ENCODE data around the gene CADM2.

CADM2 gene

GRCh38 chr3:85851071-85851470, 892.3 kb downstream of the CADM2 start:
- H3K27ac ChIP-seq = no peak overlapping the region
- TF ChIP-seq ZFX (IDR thresholded peaks at IDR 0.05; ENCODE audit: borderline replicate concordance) = no peak
- TF ChIP-seq CTCF (IDR thresholded peaks at IDR 0.05) = no peak

GRCh38 chr3:85853805-85854204, 895.0 kb downstream of the CADM2 start:
- TF ChIP-seq CTCF (IDR thresholded peaks at IDR 0.05) (no peak), ZFX (IDR thresholded peaks at IDR 0.05; ENCODE audit: borderline replicate concordance) (no peak)
- no peak overlapping the region for H3K27ac ChIP-seq

- TF ChIP-seq CTCF (IDR thresholded peaks at IDR 0.05) = no peak
- H3K27ac ChIP-seq = no peak overlapping the region
Measured at GRCh38 chr3:85862893-85863455, 904.2 kb downstream of the CADM2 start.

- TF ChIP-seq ZFX (IDR thresholded peaks at IDR 0.05; ENCODE audit: borderline replicate concordance) (no peak), CTCF (IDR thresholded peaks at IDR 0.05) (no peak)
- H3K27ac ChIP-seq = no peak overlapping the region
Measured at GRCh38 chr3:85864896-85865295, 906.1 kb downstream of the CADM2 start.

- TF ChIP-seq CTCF (IDR thresholded peaks at IDR 0.05) = no peak
- no peak for TF ChIP-seq ZFX (IDR thresholded peaks at IDR 0.05; ENCODE audit: borderline replicate concordance)
- H3K27ac ChIP-seq = no peak overlapping the region
Measured at GRCh38 chr3:85867072-85867471, 908.3 kb downstream of the CADM2 start.

GRCh38 chr3:85875589-85875988, 916.8 kb downstream of the CADM2 start:
- TF ChIP-seq ZFX (IDR thresholded peaks at IDR 0.05; ENCODE audit: borderline replicate concordance) (no peak), CTCF (IDR thresholded peaks at IDR 0.05) (no peak)
- no peak overlapping the region for H3K27ac ChIP-seq

GRCh38 chr3:85877631-85878030, 918.8 kb downstream of the CADM2 start:
- no peak for TF ChIP-seq ZFX (IDR thresholded peaks at IDR 0.05; ENCODE audit: borderline replicate concordance)
- no peak for TF ChIP-seq CTCF (IDR thresholded peaks at IDR 0.05)

More at GRCh38 chr3:85877631-85878030, 918.8 kb downstream of the CADM2 start:
- no peak overlapping the region for H3K27ac ChIP-seq
